Naive thymus-derived CD8-positive, alpha-beta T cell (primary cell): ENCODE measurements around the gene MED28. TPM values are rescaled to one million over a fixed set of nuclear protein-coding genes. Genes with fewer than 3 reads are reported as not detected.
"Not testable (repeated sequence)": the region's sequence is repeated elsewhere in the genome, so short reads cannot be mapped to it uniquely, and the experiment has no call there.

Experiments
- ATAC-seq, 2 donors: fragments of 150-1000 bp; cut with Tn5 transposase in 1 of 2; sonication (Bioruptor Pico), chemical (Tn5 transposase) in 1 of 2; 1 replicate in 1 of 2; 2 replicates in 1 of 2; pipeline ENCODE4 v1.10.0; 2021; ENCODE audit warnings: mild to moderate bottlenecking in 2 of 2, moderate library complexity in 2 of 2
- POLR2A ChIA-PET: fragments of 350-600 bp; sonication (Branson Sonifier 250); formaldehyde crosslinking; loops from one replicate; lab custom pipeline; 2021; ENCODE audit warnings: antibody characterized with exemption; lab: Charles Lee
- DNase-seq, 10 donors: peaks; one replicate each; pipeline versions ENCODE4 v3.0.0 to v3.0.0-alpha.2; 2020 to 2022
- H3K27ac Mint-ChIP-seq, 10 donors: one replicate each; pipeline ENCODE4 v1.8.0; 2020 to 2022; ENCODE audit warnings: mild to moderate bottlenecking in 10 of 10, mixed read lengths in 10 of 10, moderate library complexity in 4 of 10, inconsistent platforms in 1 of 10
- H3K27me3 Mint-ChIP-seq, 5 donors: one replicate each; pipeline ENCODE4 v1.8.0; 2021 to 2022; ENCODE audit warnings: mixed read lengths in 5 of 5
- H3K36me3 Mint-ChIP-seq, 3 donors: one replicate each; pipeline ENCODE4 v1.8.0; 2020 to 2022; ENCODE audit warnings: mixed read lengths in 3 of 3, mild to moderate bottlenecking in 2 of 3, inconsistent platforms in 1 of 3
- H3K4me1 Mint-ChIP-seq, 4 donors: one replicate each; pipeline ENCODE4 v1.8.0; 2021 to 2022; ENCODE audit warnings: mixed read lengths in 4 of 4
- H3K4me3 Mint-ChIP-seq, 10 donors: one replicate each; pipeline ENCODE4 v1.8.0; 2020 to 2022; ENCODE audit warnings: mild to moderate bottlenecking in 10 of 10, mixed read lengths in 10 of 10, moderate library complexity in 6 of 10, inconsistent platforms in 1 of 10
- H3K9me3 Mint-ChIP-seq, 9 donors: one replicate each; pipeline ENCODE4 v1.8.0; 2020 to 2022; ENCODE audit warnings: mixed read lengths in 9 of 9, mild to moderate bottlenecking in 3 of 9, inconsistent platforms in 1 of 9, moderate library complexity in 1 of 9
- polyA plus RNA-seq, 3 donors: library from polyadenylated mRNA; unstranded; fragments of 300-500 nt; fragmentation: Illumina TruSeq; gene quantifications; one replicate each; pipeline ENCODE4 v1.2.3, GENCODE V29; 2021
- total RNA-seq, 8 experiments: library from RNA in 2 of 8; stranded (reverse) in 2 of 8; gene quantifications; one replicate each; pipeline ENCODE4 v1.2.3 and lab custom pipeline; 2021 to 2026

Gene MED28
- total and polyA plus RNA-seq, 5 experiments from 2014 or later: 39.1 to 73.4 (median 48.7) TPM

DNA sequence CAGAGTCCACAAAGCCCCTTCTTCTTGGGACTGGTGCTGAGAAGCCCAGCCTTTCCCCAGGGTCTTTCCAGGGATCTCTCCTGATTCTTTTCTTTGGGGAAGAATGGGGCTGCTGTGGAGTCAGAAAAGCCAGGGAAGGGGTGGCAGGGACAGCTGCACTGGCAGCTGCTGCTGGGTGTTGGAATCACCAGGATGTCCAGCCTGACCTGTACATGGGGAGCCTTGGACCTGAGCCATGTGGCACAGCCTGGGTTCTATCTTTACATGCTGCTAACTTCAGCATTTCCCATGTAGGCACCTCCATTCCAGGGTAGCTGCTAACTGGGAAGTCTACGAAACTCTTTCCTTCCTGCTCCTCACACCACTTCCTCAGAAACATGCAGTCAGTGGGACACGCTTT is 36.0 kb downstream of the MED28 start:
- no peak for DNase-seq
- POLR2A ChIA-PET: no interaction called here
- Mint-ChIP-seq H3K36me3 (peaks cover 0 to 4% (median 0%) of the 10 kb centered on the region in 3 donors), H3K27ac (peak overlapping the region in 5 of 10 donors; percentile 21 to 89 (median 40)), H3K9me3 (no peaks in the 10 kb centered on the region), H3K4me3 (peak overlapping the region in 3 of 10 donors; percentile 37 to 59 (median 58)), H3K27me3 (peaks cover 0 to 2% (median 0%) of the 10 kb centered on the region in 5 donors), H3K4me1 (peaks cover 15 to 33% (median 26%) of the 10 kb centered on the region in 4 donors)
- ATAC-seq: no peak

DNA sequence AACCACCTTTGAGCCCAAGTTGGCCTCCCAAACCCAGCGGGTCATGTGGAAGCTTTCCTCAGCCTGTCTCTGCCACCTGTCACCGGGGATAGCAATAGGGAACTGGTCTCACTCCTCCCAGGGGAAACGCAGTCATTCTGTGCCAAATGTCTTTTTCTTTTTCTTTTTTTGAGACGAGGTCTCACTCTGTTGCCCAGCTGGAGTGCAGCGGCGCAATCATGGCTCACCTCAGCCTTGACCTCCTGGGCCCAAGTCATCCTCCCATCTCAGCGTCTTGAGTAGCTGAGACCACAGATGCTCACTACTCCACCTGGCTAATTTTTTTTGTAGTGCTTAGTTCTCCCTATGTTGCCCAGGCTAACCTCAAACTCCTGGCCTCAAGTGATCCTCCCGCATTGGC is 40.3 kb downstream of the MED28 start:
- no peak for DNase-seq
- Mint-ChIP-seq H3K36me3 (peaks cover 0 to 4% (median 0%) of the 10 kb centered on the region in 3 donors), H3K4me1 (peaks cover 16 to 38% (median 28%) of the 10 kb centered on the region in 4 donors), H3K4me3 (no peak overlapping the region), H3K27ac (no peak overlapping the region), H3K27me3 (no peaks in the 10 kb centered on the region), H3K9me3 (no peaks in the 10 kb centered on the region)
- POLR2A ChIA-PET: no interaction called here
- no peak for ATAC-seq

GRCh38 chr4:17657090-17657489 is 42.6 kb downstream of the MED28 start:
- Mint-ChIP-seq H3K4me3 (peak overlapping the region in 1 of 10 donors; percentile 18), H3K27ac (no peak overlapping the region), H3K9me3 (no peaks in the 10 kb centered on the region), H3K27me3 (no peaks in the 10 kb centered on the region), H3K36me3 (peaks cover 0 to 4% (median 0%) of the 10 kb centered on the region in 3 donors), H3K4me1 (peaks cover 2 to 18% (median 8%) of the 10 kb centered on the region in 4 donors)
- POLR2A ChIA-PET: no interaction called here
- no peak for DNase-seq
- ATAC-seq: no peak

- Mint-ChIP-seq H3K36me3 (peaks cover 0 to 4% (median 0%) of the 10 kb centered on the region in 3 donors), H3K4me1 (peaks cover 2 to 15% (median 8%) of the 10 kb centered on the region in 4 donors), H3K27me3 (no peaks in the 10 kb centered on the region), H3K4me3 (peak overlapping the region; percentile 18 to 74 (median 36)), H3K9me3 (no peaks in the 10 kb centered on the region), H3K27ac (peak overlapping the region in 8 of 10 donors; percentile 31 to 77 (median 71))
- ATAC-seq (peak; percentile 49 to 74), DNase-seq (peak in 4 of 10 donors; percentile 4 to 47 (median 30))
- POLR2A ChIA-PET: no interaction called here
These were observed 43.4 kb downstream of the MED28 start for GRCh38 chr4:17657849-17658248.

GRCh38 chr4:17659196-17659595 is 44.8 kb downstream of the MED28 start:
- H3K27ac Mint-ChIP-seq: peak overlapping the region in 1 of 10 donors; percentile 7
- H3K36me3 Mint-ChIP-seq, H3K9me3 Mint-ChIP-seq, POLR2A ChIA-PET, H3K4me1 Mint-ChIP-seq, DNase-seq, H3K27me3 Mint-ChIP-seq, ATAC-seq, H3K4me3 Mint-ChIP-seq: not testable (repeated sequence)

DNA sequence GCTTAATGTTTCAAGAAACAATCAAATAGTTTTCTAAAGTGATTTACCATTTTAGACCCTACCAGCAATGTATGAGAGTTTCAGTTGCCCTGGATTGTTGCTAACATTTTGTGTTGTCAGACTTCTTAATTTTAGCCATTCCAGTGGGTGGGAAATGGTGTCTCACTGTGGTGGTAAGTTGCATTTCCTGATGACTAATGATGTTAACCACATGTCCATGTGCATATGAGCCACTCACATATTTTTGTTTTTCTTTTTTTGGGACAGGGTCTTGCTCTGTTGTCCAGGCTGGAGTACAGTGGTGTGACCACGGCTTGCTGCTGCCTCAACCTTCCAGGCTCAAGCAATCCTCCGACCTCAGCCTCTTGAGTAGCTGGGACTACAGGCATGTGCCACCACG is 48.3 kb downstream of the MED28 start:
- ATAC-seq (no peak), DNase-seq (no peak)
- Mint-ChIP-seq H3K27ac (no peak overlapping the region), H3K36me3 (no peaks in the 10 kb centered on the region), H3K9me3 (no peaks in the 10 kb centered on the region), H3K4me3 (no peak overlapping the region), H3K27me3 (peaks cover 0 to 3% (median 0%) of the 10 kb centered on the region in 5 donors), H3K4me1 (peaks cover 4 to 18% (median 10%) of the 10 kb centered on the region in 4 donors)
- POLR2A ChIA-PET: no interaction called here

DNA sequence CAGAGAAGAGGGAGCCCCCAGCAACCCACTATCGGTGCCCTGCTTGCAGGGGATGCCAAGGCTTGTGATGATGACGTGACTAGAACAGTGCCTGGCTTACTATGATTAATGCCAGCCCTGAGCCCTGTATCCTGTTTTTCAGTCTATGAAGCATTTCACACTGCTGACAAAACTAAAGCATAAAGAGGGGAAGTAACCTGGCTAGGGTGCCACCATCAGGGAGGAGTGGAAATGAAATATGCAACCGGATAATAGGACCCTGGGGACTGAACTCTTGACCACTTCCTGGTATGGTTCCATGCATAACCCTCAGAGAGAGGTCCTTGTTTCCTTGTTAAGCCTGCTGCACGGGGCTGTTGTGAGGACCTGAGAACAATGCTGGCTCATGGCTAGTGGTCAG is 50.3 kb downstream of the MED28 start:
- H3K36me3 Mint-ChIP-seq: no peaks in the 10 kb centered on the region
- H3K9me3 Mint-ChIP-seq: no peaks in the 10 kb centered on the region
- POLR2A ChIA-PET: no interaction called here
- peaks cover 2 to 14% (median 7%) of the 10 kb centered on the region in 4 donors for H3K4me1 Mint-ChIP-seq
- peak overlapping the region in 2 of 10 donors; percentile 38 to 69 for H3K27ac Mint-ChIP-seq
- no peak overlapping the region for H3K4me3 Mint-ChIP-seq
- peak in 1 of 2 donors; percentile 43 for ATAC-seq
- DNase-seq: no peak
- peaks cover 0 to 11% (median 1%) of the 10 kb centered on the region in 5 donors for H3K27me3 Mint-ChIP-seq

- no peak overlapping the region for H3K4me3 Mint-ChIP-seq
- ATAC-seq: no peak
These were observed 50.9 kb downstream of the MED28 start for GRCh38 chr4:17665346-17665745.

DNA sequence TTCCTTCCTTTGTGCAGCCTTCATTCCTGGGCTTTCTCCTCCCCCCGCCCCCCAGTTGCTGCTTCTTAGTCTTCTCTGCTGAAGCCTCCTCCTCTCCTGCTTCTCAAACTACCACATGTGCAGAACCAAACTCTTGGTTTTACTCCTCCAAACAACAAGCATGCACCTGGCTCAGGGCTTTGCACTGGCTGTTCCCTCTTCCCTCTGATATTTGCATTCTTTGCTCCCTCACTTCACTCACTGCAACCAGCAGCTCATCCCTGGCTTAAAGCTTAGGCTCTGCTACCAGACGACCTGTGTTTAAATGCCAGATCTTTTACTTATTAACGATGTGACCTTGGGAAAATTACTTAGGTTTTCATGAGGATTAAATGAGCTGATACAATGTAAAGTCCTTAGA is 51.4 kb downstream of the MED28 start:
- DNase-seq: no peak
- peaks cover 2 to 14% (median 7%) of the 10 kb centered on the region in 4 donors for H3K4me1 Mint-ChIP-seq
- peaks cover 0 to 4% (median under 1%) of the 10 kb centered on the region in 9 donors for H3K9me3 Mint-ChIP-seq
- peaks cover 0 to under 1% (median under 1%) of the 10 kb centered on the region in 3 donors for H3K36me3 Mint-ChIP-seq
- POLR2A ChIA-PET: no interaction called here
- no peak for ATAC-seq
- no peak overlapping the region for H3K4me3 Mint-ChIP-seq
- peaks cover 0 to 11% (median 2%) of the 10 kb centered on the region in 5 donors for H3K27me3 Mint-ChIP-seq
- peak overlapping the region in 1 of 10 donors; percentile 15 for H3K27ac Mint-ChIP-seq

More at GRCh38 chr4:17665346-17665745, 50.9 kb downstream of the MED28 start:
- no peak for DNase-seq
- peaks cover 0 to 4% (median 0%) of the 10 kb centered on the region in 9 donors for H3K9me3 Mint-ChIP-seq
- H3K4me1 Mint-ChIP-seq: peaks cover 2 to 14% (median 7%) of the 10 kb centered on the region in 4 donors
- POLR2A ChIA-PET: no interaction called here
- no peaks in the 10 kb centered on the region for H3K36me3 Mint-ChIP-seq
- peaks cover 0 to 11% (median 2%) of the 10 kb centered on the region in 5 donors for H3K27me3 Mint-ChIP-seq
- peak overlapping the region in 3 of 10 donors; percentile 3 to 38 (median 15) for H3K27ac Mint-ChIP-seq

- POLR2A ChIA-PET: no interaction called here
- ATAC-seq: no peak
- Mint-ChIP-seq H3K4me1 (peaks cover 2 to 14% (median 8%) of the 10 kb centered on the region in 4 donors), H3K9me3 (peaks cover 6 to 16% (median 14%) of the 10 kb centered on the region in 9 donors), H3K27me3 (peaks cover 0 to 11% (median 2%) of the 10 kb centered on the region in 5 donors), H3K36me3 (peaks cover 0 to 14% (median 12%) of the 10 kb centered on the region in 3 donors), H3K4me3 (no peak overlapping the region), H3K27ac (peak overlapping the region in 1 of 10 donors; percentile 58)
- DNase-seq: no peak
These were observed 52.8 kb downstream of the MED28 start for GRCh38 chr4:17667253-17667652.

- H3K27ac Mint-ChIP-seq: peak overlapping the region in 1 of 10 donors; percentile 58
- peaks cover 0 to 15% (median 13%) of the 10 kb centered on the region in 3 donors for H3K36me3 Mint-ChIP-seq
These were observed 53.3 kb downstream of the MED28 start for GRCh38 chr4:17667653-17668201.

DNA sequence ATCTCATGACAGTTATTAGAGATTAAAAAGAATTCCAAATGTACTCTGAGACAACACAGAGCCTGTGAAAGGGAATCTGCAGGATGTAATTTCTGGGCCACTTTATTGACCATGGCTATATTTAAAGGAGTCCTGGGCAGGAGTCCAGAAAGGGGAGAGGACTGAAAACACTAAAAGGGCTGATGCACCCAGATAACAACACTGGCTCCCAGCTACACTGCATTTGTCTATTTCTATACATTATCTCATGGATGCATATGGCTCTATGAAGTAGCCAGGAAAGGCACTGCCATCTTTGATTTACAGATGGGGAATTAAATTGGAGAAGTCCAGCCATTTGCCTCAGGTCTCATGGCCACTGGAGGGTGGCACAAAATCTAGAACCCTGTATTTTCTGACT is 56.0 kb downstream of the MED28 start:
- H3K4me3 Mint-ChIP-seq: no peak overlapping the region
- DNase-seq (no peak), ATAC-seq (no peak)
- H3K27ac Mint-ChIP-seq: no peak overlapping the region
- peaks cover 0 to 15% (median 13%) of the 10 kb centered on the region in 3 donors for H3K36me3 Mint-ChIP-seq
- peaks cover 11 to 29% (median 17%) of the 10 kb centered on the region in 9 donors for H3K9me3 Mint-ChIP-seq
- H3K27me3 Mint-ChIP-seq: peaks cover 0 to 11% (median 5%) of the 10 kb centered on the region in 5 donors
- POLR2A ChIA-PET: no interaction called here
- peaks cover 0 to 2% (median 1%) of the 10 kb centered on the region in 4 donors for H3K4me1 Mint-ChIP-seq

More at GRCh38 chr4:17667653-17668201, 53.3 kb downstream of the MED28 start:
- DNase-seq: no peak
- ATAC-seq: no peak
- POLR2A ChIA-PET: interaction anchor here (0.6 kb wide), 1 partner anchor 16 kb away, joined by 3 read pairs; no protein-coding TSS in a partner anchor
- Mint-ChIP-seq H3K4me3 (no peak overlapping the region), H3K4me1 (peaks cover 2 to 14% (median 8%) of the 10 kb centered on the region in 4 donors), H3K9me3 (peaks cover 10 to 20% (median 17%) of the 10 kb centered on the region in 9 donors), H3K27me3 (peaks cover 0 to 11% (median 4%) of the 10 kb centered on the region in 5 donors)
